Endothelial cell of umbilical vein (primary cell): ENCODE results near the gene KRTAP10-6. TPM values are rescaled to one million over a fixed set of nuclear protein-coding genes. Genes with fewer than 3 reads are reported as not detected.

Experiments used
- BruUV-seq: library from RNA; stranded (reverse); fragments of 400-500 nt; replicated peaks from 2 replicates; lab custom pipeline; 2021; lab: Mats Ljungman, UMichigan
- CTCF ChIA-PET: fragments of 300-600, 350-600 bp; sonication (Branson Sonifier 250); formaldehyde crosslinking; loops from one replicate; lab custom pipeline; 2021; ENCODE audit warnings: antibody characterized with exemption, inconsistent platforms; lab: Charles Lee
- POLR2A ChIA-PET: fragments of 300-600, 350-600 bp; sonication (Branson Sonifier 250); formaldehyde crosslinking; loops from one replicate; lab custom pipeline; 2021; ENCODE audit warnings: antibody characterized with exemption, inconsistent platforms; lab: Charles Lee
- DNase-seq: peaks from one replicate; pipeline ENCODE4 v3.0.0-alpha.2; 2011; ENCODE audit warnings: low read depth, low spot score
- FAIRE-seq: peaks from 2 replicates; lab custom pipeline; 2011; peaks lifted over from hg19 to GRCh38; lab: Jason Lieb, UNC
- H2AFZ ChIP-seq: 2 replicates; pipeline ENCODE4 v1.6.0; 2012; ENCODE audit warnings: low read depth, low read length, control low read depth, inconsistent platforms
- H3K27ac ChIP-seq: 2 replicates; pipeline ENCODE4 v1.5.1; 2011; ENCODE audit warnings: low read depth, mild to moderate bottlenecking, control low read depth, low read length, moderate library complexity; ENCODE audit not compliant: insufficient read depth
- H3K27me3 ChIP-seq, 2 experiments: 2 replicates each; pipeline versions ENCODE4 v1.6.0 to v1.6.1; 2011; ENCODE audit warnings: low read length in 2 of 2, mixed read lengths in 1 of 2; ENCODE audit not compliant: control insufficient read depth in 2 of 2, insufficient read depth in 2 of 2
- H3K36me3 ChIP-seq, 2 experiments: 2 replicates in 1 of 2; 3 replicates in 1 of 2; pipeline ENCODE4 v1.5.1; 2011; ENCODE audit warnings: low read length in 2 of 2, mild to moderate bottlenecking in 1 of 2, moderate library complexity in 1 of 2; ENCODE audit not compliant: control insufficient read depth in 2 of 2, insufficient read depth in 2 of 2; ENCODE audit errors: extremely low read depth in 1 of 2
- H3K4me1 ChIP-seq: 3 replicates; pipeline ENCODE4 v1.5.1; 2011; ENCODE audit warnings: mild to moderate bottlenecking, low read length; ENCODE audit not compliant: control insufficient read depth, insufficient read depth; ENCODE audit errors: extremely low read depth
- H3K4me2 ChIP-seq: 2 replicates; pipeline ENCODE4 v1.6.1; 2011; ENCODE audit warnings: low read length, control low read depth, mixed read lengths; ENCODE audit not compliant: insufficient read depth
- H3K4me3 ChIP-seq, 3 experiments: fragments of 200-600 bp in 1 of 3; sonication (generic), shearing (Covaris generic) in 1 of 3; replicated peaks in 1 of 3; 2 replicates each; pipeline ENCODE4 v1.5.1; 2011 to 2016; ENCODE audit warnings: control low read depth in 3 of 3, low read length in 3 of 3, mild to moderate bottlenecking in 2 of 3, inconsistent platforms in 1 of 3, low read depth in 1 of 3, moderate library complexity in 1 of 3; ENCODE audit not compliant: insufficient read depth in 1 of 3
- H3K79me2 ChIP-seq: 2 replicates; pipeline ENCODE4 v1.6.0; 2012; ENCODE audit warnings: low read length, inconsistent platforms; ENCODE audit not compliant: control insufficient read depth, insufficient read depth
- H3K9ac ChIP-seq: replicated peaks from 2 replicates; pipeline ENCODE3; 2011; ENCODE audit warnings: low read length, control low read depth; ENCODE audit not compliant: insufficient read depth; ENCODE audit errors: extremely low read depth
- H3K9me1 ChIP-seq: replicated peaks from 3 replicates; pipeline ENCODE4 v1.6.0; 2011; ENCODE audit warnings: mild to moderate bottlenecking, low read length; ENCODE audit not compliant: control insufficient read depth, insufficient read depth; ENCODE audit errors: extremely low read depth
- H3K9me3 ChIP-seq: replicated peaks from 2 replicates; pipeline ENCODE4 v1.5.1; 2012; ENCODE audit warnings: low read length, inconsistent platforms; ENCODE audit not compliant: control insufficient read depth, insufficient read depth
- H4K20me1 ChIP-seq: replicated peaks from 2 replicates; pipeline ENCODE3; 2011; ENCODE audit warnings: mild to moderate bottlenecking, low read length; ENCODE audit not compliant: control insufficient read depth, insufficient read depth; ENCODE audit errors: extremely low read depth
- GATA2 ChIP-seq: IDR thresholded peaks from 2 replicates; pipeline ENCODE4 v1.7.0; 2011; ENCODE audit warnings: low read depth, mild to moderate bottlenecking, moderate library complexity, mixed read lengths, low read length; ENCODE audit not compliant: insufficient read length, insufficient read depth
- JUN ChIP-seq: IDR thresholded peaks from 2 replicates; pipeline ENCODE4 v1.6.1; 2011; ENCODE audit warnings: borderline replicate concordance, low read depth; ENCODE audit not compliant: insufficient read length, insufficient read depth
- MYC ChIP-seq: IDR thresholded peaks from one replicate; pipeline ENCODE4 v1.6.1; 2011; ENCODE audit warnings: mild to moderate bottlenecking, low read depth, low read length
- POLR2A ChIP-seq: IDR thresholded peaks from 2 replicates; pipeline ENCODE4 v1.6.1; 2012; ENCODE audit warnings: low read depth, mild to moderate bottlenecking, control low read depth, low read length
- POLR2AphosphoS5 ChIP-seq: IDR thresholded peaks from 2 replicates; pipeline ENCODE4 v1.6.1; 2012; ENCODE audit warnings: low read depth, mild to moderate bottlenecking, control low read depth, low read length, moderate library complexity; ENCODE audit not compliant: insufficient read depth
- dilution Hi-C: fragments of 300-500 bp; cut with MboI; formaldehyde crosslinking; loops from one replicate; pipeline ENCODE4 v1.15.0; 2019; ENCODE audit warnings: low sequenced_read_pairs; ENCODE audit not compliant: extremely low pct_ligation_motif_present
- intact Hi-C: fragments of 100-400 bp; cut with micrococcal nuclease; formaldehyde crosslinking; loops from one replicate; pipeline ENCODE4 v1.10.0; 2022
- polyA plus RNA-seq, 4 experiments: library from polyadenylated mRNA; depleted of rRNA in 3 of 4; stranded (reverse) in 3 of 4; unstranded in 1 of 4; fragments of >200 nt; gene quantifications; 2 replicates each; pipeline versions ENCODE4 v1.2.1 to v1.2.3, GENCODE V29; 2011 to 2012; ENCODE audit warnings: missing spikeins in 1 of 4
- total RNA-seq: library from RNA; stranded (reverse); gene quantifications from 2 replicates; pipeline ENCODE4 v1.2.3, GENCODE V29; 2021
- TF ChIP-seq, protein P1 (sequence below), 2 donors: IDR thresholded peaks; 1 replicate in 1 of 2; 2 replicates in 1 of 2; pipeline ENCODE4 v1.5.1; 2011; ENCODE audit warnings: low read length in 2 of 2, mild to moderate bottlenecking in 2 of 2, moderate library complexity in 2 of 2, control low read depth in 1 of 2, inconsistent platforms in 1 of 2, low read depth in 1 of 2; ENCODE audit not compliant: insufficient read depth in 1 of 2; ENCODE audit errors: extremely low read depth in 1 of 2
- TF ChIP-seq, protein P2 (sequence below): IDR thresholded peaks from 2 replicates; pipeline ENCODE4 v1.6.1; 2011; ENCODE audit not compliant: insufficient read depth, insufficient read length

The KRTAP10-6 gene
- total and polyA plus RNA-seq, 2 donors (not counting 3 experiments of a cell fraction or from before 2014, with no cell fraction given), result not detected

DNA sequence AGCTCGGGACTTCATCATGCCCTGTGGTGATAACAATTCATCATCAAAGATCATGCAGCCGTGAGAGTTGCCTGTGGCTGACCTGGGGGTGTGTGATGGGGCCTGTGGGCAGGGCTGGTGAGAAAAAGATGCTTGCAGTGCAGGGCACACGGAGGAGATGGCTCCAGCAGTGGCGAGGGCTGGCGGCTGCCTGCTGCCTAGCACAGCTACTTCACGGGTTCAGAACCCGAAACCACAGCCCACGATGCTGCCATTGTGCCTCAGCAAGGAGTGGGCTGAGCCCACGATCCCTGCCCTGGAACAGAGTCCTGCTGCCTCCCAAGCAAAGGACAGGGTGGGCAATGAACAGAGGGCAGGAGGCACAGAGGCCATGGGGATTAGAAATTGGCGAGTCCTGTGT is 34.0 kb upstream of the KRTAP10-6 start:
- CTCF ChIA-PET, result no interaction called here
- POLR2A ChIA-PET, result no interaction called here
- dilution Hi-C loops, result no loop called here

More for the DNA sequence above, 34.0 kb upstream of the KRTAP10-6 start:
- Histone ChIP-seq H3K4me3 (no peak overlapping the region), H3K79me2 (no peaks in the 10 kb centered on the region), H3K27ac (no peak overlapping the region), H3K4me2 (no peak overlapping the region), H3K36me3 (no peaks in the 10 kb centered on the region), H2AFZ (no peak overlapping the region), H3K4me1 (no peaks in the 10 kb centered on the region), H3K9me1 (no peaks in the 10 kb centered on the region), H3K9me3 (no peaks in the 10 kb centered on the region), H4K20me1 (no peaks in the 10 kb centered on the region), H3K9ac (no peak overlapping the region), H3K27me3 (no peaks in the 10 kb centered on the region)
- intact Hi-C loops, result no loop called here
- BruUV-seq, result no TSS peak
- TF ChIP-seq GATA2, result no peak
- TF ChIP-seq, protein P1, sequence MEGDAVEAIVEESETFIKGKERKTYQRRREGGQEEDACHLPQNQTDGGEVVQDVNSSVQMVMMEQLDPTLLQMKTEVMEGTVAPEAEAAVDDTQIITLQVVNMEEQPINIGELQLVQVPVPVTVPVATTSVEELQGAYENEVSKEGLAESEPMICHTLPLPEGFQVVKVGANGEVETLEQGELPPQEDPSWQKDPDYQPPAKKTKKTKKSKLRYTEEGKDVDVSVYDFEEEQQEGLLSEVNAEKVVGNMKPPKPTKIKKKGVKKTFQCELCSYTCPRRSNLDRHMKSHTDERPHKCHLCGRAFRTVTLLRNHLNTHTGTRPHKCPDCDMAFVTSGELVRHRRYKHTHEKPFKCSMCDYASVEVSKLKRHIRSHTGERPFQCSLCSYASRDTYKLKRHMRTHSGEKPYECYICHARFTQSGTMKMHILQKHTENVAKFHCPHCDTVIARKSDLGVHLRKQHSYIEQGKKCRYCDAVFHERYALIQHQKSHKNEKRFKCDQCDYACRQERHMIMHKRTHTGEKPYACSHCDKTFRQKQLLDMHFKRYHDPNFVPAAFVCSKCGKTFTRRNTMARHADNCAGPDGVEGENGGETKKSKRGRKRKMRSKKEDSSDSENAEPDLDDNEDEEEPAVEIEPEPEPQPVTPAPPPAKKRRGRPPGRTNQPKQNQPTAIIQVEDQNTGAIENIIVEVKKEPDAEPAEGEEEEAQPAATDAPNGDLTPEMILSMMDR (IDR thresholded peaks at IDR 0.05; ENCODE audit: extremely low read depth in 1 of 2, insufficient read depth in 1 of 2, low read depth in 1 of 2, low read length in 2 of 2), result no peak
- TF ChIP-seq POLR2AphosphoS5, result no peak
- no peak for TF ChIP-seq POLR2A
- TF ChIP-seq, protein P2, sequence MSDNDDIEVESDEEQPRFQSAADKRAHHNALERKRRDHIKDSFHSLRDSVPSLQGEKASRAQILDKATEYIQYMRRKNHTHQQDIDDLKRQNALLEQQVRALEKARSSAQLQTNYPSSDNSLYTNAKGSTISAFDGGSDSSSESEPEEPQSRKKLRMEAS, result no peak
- no peak for TF ChIP-seq MYC
- TF ChIP-seq JUN, result no peak
- FAIRE-seq, result no peak
- no peak for DNase-seq
